K562 (cell line): ENCODE results near the gene UBE2H. TPM values are rescaled to one million over a fixed set of nuclear protein-coding genes. Genes with fewer than 3 reads are reported as not detected.

ENCODE experiments used
- ATAC-seq: fragments of 200-7000 bp; cut with Tn5 transposase; 3 replicates; pipeline ENCODE4 v1.9.1; 2020; ENCODE audit warnings: moderate library complexity
- BruUV-seq: library from RNA; stranded (reverse); fragments of 400-500 nt; replicated peaks from 2 replicates; lab custom pipeline; 2021; lab: Mats Ljungman, UMichigan
- CTCF ChIA-PET: fragments of 300-600 bp; formaldehyde crosslinking; extraction: SDS; loops from one replicate; lab custom pipeline; 2021; ENCODE audit warnings: low intra/inter-chr PET ratio; lab: Yijun Ruan, JAX
- POLR2A ChIA-PET: fragments of 300-600, 350-650 bp; sonication (Branson Sonifier 250); formaldehyde crosslinking; extraction: SDS; loops from one replicate; lab custom pipeline; 2021; ENCODE audit warnings: antibody characterized with exemption, inconsistent platforms; lab: Yijun Ruan, JAX
- DNase-seq, 4 experiments: peaks; one replicate each; pipeline versions ENCODE4 v3.0.0 to v3.0.0-alpha.2; 2011 to 2018; ENCODE audit warnings: low spot score in 3 of 4, mixed read lengths in 3 of 4; ENCODE audit errors: extremely low read depth in 1 of 4
- FAIRE-seq: peaks from 2 replicates; lab custom pipeline; 2011; peaks lifted over from hg19 to GRCh38; lab: Jason Lieb, UNC
- H2AFZ ChIP-seq: 2 replicates; pipeline ENCODE4 v1.6.0; 2011; ENCODE audit warnings: low read depth, low read length, control low read depth, inconsistent platforms
- H3K27ac ChIP-seq: fragments of 200-600 bp; 3 replicates; pipeline ENCODE4 v1.8.0; 2011; ENCODE audit warnings: low read depth, mild to moderate bottlenecking, control low read depth, inconsistent platforms, low read length, moderate library complexity, mixed read lengths; ENCODE audit errors: extremely low read depth
- H3K27me3 ChIP-seq, 2 experiments: fragments of 300-600 bp in 1 of 2; 2 replicates in 1 of 2; 3 replicates in 1 of 2; pipeline versions ENCODE4 v1.6.0 to v1.8.0; 2011; ENCODE audit warnings: inconsistent platforms in 2 of 2, low read length in 2 of 2, mild to moderate bottlenecking in 1 of 2, mixed read lengths in 1 of 2, moderate library complexity in 1 of 2; ENCODE audit not compliant: control insufficient read depth in 2 of 2, insufficient read depth in 2 of 2
- H3K36me3 ChIP-seq: fragments of 300-600 bp; 3 replicates; pipeline ENCODE4 v1.8.0; 2011; ENCODE audit warnings: mild to moderate bottlenecking, low read length, inconsistent platforms; ENCODE audit not compliant: control insufficient read depth, insufficient read depth
- H3K4me1 ChIP-seq, 2 experiments: fragments of 200-600 bp in 1 of 2; replicated peaks in 1 of 2; 2 replicates in 1 of 2; 3 replicates in 1 of 2; pipeline versions ENCODE4 v1.5.1 to v1.8.0; 2011; ENCODE audit warnings: inconsistent platforms in 2 of 2, low read length in 2 of 2, mild to moderate bottlenecking in 1 of 2, mixed read lengths in 1 of 2, moderate library complexity in 1 of 2; ENCODE audit not compliant: control insufficient read depth in 2 of 2, insufficient read depth in 2 of 2
- H3K4me2 ChIP-seq: 2 replicates; pipeline ENCODE4 v1.6.1; 2011; ENCODE audit warnings: low read length, control low read depth, inconsistent platforms, mixed read lengths; ENCODE audit not compliant: insufficient read depth
- H3K4me3 ChIP-seq: fragments of 200-600 bp; sonication (generic), shearing (Covaris generic); 2 replicates; pipeline ENCODE4 v1.5.1; 2016; ENCODE audit warnings: control low read depth, inconsistent platforms
- H3K79me2 ChIP-seq: fragments of 200-600 bp; 3 replicates; pipeline ENCODE4 v1.8.0; 2011; ENCODE audit warnings: low read length, inconsistent platforms; ENCODE audit not compliant: control insufficient read depth, insufficient read depth
- H3K9ac ChIP-seq, 2 experiments: 2 replicates each; pipeline versions ENCODE4 v1.6.0 to v1.6.1; 2011; ENCODE audit warnings: low read depth in 2 of 2, low read length in 2 of 2, control low read depth in 1 of 2, inconsistent platforms in 1 of 2, mild to moderate bottlenecking in 1 of 2, mixed read lengths in 1 of 2; ENCODE audit not compliant: insufficient read depth in 1 of 2
- H3K9me1 ChIP-seq: one replicate; pipeline ENCODE4 v1.6.0; 2011; ENCODE audit warnings: inconsistent platforms, mild to moderate bottlenecking, low read length, moderate library complexity; ENCODE audit not compliant: control insufficient read depth, insufficient read depth
- H3K9me3 ChIP-seq: replicated peaks from 2 replicates; pipeline ENCODE4 v1.5.1; 2011; ENCODE audit warnings: low read depth, low read length, inconsistent platforms; ENCODE audit not compliant: control insufficient read depth, insufficient read depth
- H4K20me1 ChIP-seq: replicated peaks from 2 replicates; pipeline ENCODE4 v1.6.1; 2011; ENCODE audit warnings: low read length, inconsistent platforms, mixed read lengths; ENCODE audit not compliant: control insufficient read depth, insufficient read depth
- CEBPB ChIP-seq: fragments of 450-650 bp; IDR thresholded peaks from 2 replicates; pipeline ENCODE4 v1.6.1; 2016; ENCODE audit warnings: missing genetic modification characterization, missing compliant biosample characterization
- CEBPG ChIP-seq, 3 experiments: fragments of 200-800 bp in 1 of 3; sonication (Bioruptor generic) in 1 of 3; sonication (generic) in 1 of 3; formaldehyde crosslinking in 1 of 3; IDR thresholded peaks in 2 of 3; conservative IDR thresholded peaks in 1 of 3; 2 replicates each; pipeline versions ENCODE4 v1.6.1 to v1.8.0; 2016 to 2022; ENCODE audit warnings: missing compliant biosample characterization in 2 of 3, missing genetic modification characterization in 2 of 3, mild to moderate bottlenecking in 1 of 3, missing genetic modification reagents in 1 of 3
- PHF21A ChIP-seq: fragments of 450-650 bp; IDR thresholded peaks from 2 replicates; pipeline ENCODE4 v1.6.1; 2017; ENCODE audit warnings: low read depth, borderline replicate concordance
- SIN3B ChIP-seq: fragments of 450-650 bp; IDR thresholded peaks from 2 replicates; pipeline ENCODE4 v1.6.1; 2017; ENCODE audit warnings: low read depth, mild to moderate bottlenecking, moderate library complexity
- WGBS: fragments of 100-300 bp; shearing (Covaris generic); methylation state at CpG from one replicate; pipeline ENCODE4 v1.1.6; 2016; ENCODE audit warnings: low coverage, mixed read lengths; ENCODE audit not compliant: insufficient coverage; ENCODE audit errors: missing lambda C conversion rate; 5-methylcytosine and 5-hydroxymethylcytosine counted together
- in situ Hi-C: fragments of 300-500 bp; cut with MboI; formaldehyde crosslinking; loops from 4 replicates; pipeline ENCODE4 v1.15.0; 2018; ENCODE audit warnings: inconsistent platforms, mixed read lengths
- intact Hi-C: fragments of 100-400 bp; cut with micrococcal nuclease; formaldehyde crosslinking; loops from 2 replicates; pipeline ENCODE4 v1.14.2; 2022
- polyA plus RNA-seq, 8 experiments: library from polyadenylated mRNA; depleted of rRNA in 4 of 8; stranded (reverse) in 5 of 8; unstranded in 3 of 8; fragments of >200 nt; fragmentation: Nextera tagmentation in 2 of 8; fragmentation: Illumina TruSeq in 1 of 8; extraction: Ambion mirVana in 2 of 8; extraction: Trizol in 1 of 8; gene quantifications; 2 replicates each; pipeline versions ENCODE4 v1.2.1 to v1.2.3, GENCODE V29; 2011 to 2014; ENCODE audit warnings: inconsistent platforms in 1 of 8, missing spikeins in 1 of 8
- total RNA-seq, 7 experiments: library from RNA; depleted of rRNA in 6 of 7; stranded (reverse); fragments of >200 nt in 6 of 7; fragmentation: Illumina TruSeq in 2 of 7; extraction: Trizol in 2 of 7; gene quantifications; 2 replicates each; pipeline versions ENCODE4 v1.2.1 to v1.2.3, GENCODE V29; 2011 to 2021; ENCODE audit warnings: low replicate concordance in 1 of 7
- TF ChIP-seq, protein P1 (sequence below): fragments of 450-650 bp; conservative IDR thresholded peaks from 2 replicates; pipeline ENCODE4 v1.6.1; 2016; ENCODE audit warnings: missing genetic modification characterization, low read depth, mild to moderate bottlenecking, control low read depth, missing compliant biosample characterization
- TF ChIP-seq, protein P2 (sequence below): fragments of 450-650 bp; IDR thresholded peaks from 2 replicates; pipeline ENCODE4 v1.6.1; 2016

The UBE2H gene
- total and polyA plus RNA-seq, 9 of the 15 experiments (the other 6 are each of a cell fraction or from before 2014, with no cell fraction given): 6.3 to 33.0 (median 13.3) TPM

GRCh38 chr7:129886167-129886817 lies 66.5 kb downstream of the UBE2H start:
- Histone ChIP-seq H3K36me3 (no peaks in the 10 kb centered on the region), H3K9ac (no peak overlapping the region), H3K27ac (no peak overlapping the region), H3K9me3 (no peaks in the 10 kb centered on the region), H3K4me2 (no peak overlapping the region), H2AFZ (no peak overlapping the region), H3K9me1 (no peaks in the 10 kb centered on the region), H3K4me1 (peaks cover 2 to 12% of the 10 kb centered on the region in 2 experiments; a peak in 3 of 5 replicates), H3K27me3 (no peaks in the 10 kb centered on the region), H3K79me2 (no peaks in the 10 kb centered on the region), H3K4me3 (no peak overlapping the region), H4K20me1 (no peaks in the 10 kb centered on the region)
- BruUV-seq: no TSS peak
- DNase-seq (no peak), ATAC-seq (no peak), FAIRE-seq (no peak)
- intact Hi-C loops: no loop called here
- whole genome bisulfite sequencing: 88% methylated on average over 3 of the region's 3 CpGs
- no peak for TF ChIP-seq SIN3B
- no peak for TF ChIP-seq CEBPG (CRISPR knock-in tag; IDR thresholded peaks at IDR 0.05)
- TF ChIP-seq CEBPG (tag; conservative IDR thresholded peaks at IDR 0.05 in 1 of 2, IDR thresholded peaks at IDR 0.05 in 1 of 2): 0 out of 4 replicates have a peak, but pooled peaks of 1 of the 2 experiments have one; percentile 17
- TF ChIP-seq, protein P1, sequence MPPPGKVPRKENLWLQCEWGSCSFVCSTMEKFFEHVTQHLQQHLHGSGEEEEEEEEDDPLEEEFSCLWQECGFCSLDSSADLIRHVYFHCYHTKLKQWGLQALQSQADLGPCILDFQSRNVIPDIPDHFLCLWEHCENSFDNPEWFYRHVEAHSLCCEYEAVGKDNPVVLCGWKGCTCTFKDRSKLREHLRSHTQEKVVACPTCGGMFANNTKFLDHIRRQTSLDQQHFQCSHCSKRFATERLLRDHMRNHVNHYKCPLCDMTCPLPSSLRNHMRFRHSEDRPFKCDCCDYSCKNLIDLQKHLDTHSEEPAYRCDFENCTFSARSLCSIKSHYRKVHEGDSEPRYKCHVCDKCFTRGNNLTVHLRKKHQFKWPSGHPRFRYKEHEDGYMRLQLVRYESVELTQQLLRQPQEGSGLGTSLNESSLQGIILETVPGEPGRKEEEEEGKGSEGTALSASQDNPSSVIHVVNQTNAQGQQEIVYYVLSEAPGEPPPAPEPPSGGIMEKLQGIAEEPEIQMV (tag): no peak
- TF ChIP-seq, protein P2, sequence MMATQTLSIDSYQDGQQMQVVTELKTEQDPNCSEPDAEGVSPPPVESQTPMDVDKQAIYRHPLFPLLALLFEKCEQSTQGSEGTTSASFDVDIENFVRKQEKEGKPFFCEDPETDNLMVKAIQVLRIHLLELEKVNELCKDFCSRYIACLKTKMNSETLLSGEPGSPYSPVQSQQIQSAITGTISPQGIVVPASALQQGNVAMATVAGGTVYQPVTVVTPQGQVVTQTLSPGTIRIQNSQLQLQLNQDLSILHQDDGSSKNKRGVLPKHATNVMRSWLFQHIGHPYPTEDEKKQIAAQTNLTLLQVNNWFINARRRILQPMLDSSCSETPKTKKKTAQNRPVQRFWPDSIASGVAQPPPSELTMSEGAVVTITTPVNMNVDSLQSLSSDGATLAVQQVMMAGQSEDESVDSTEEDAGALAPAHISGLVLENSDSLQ: 0 out of 2 replicates have a peak, but pooled peaks have one; percentile 16
- TF ChIP-seq PHF21A: no peak
- peak; percentile 59 for TF ChIP-seq CEBPB
- CTCF ChIA-PET: no interaction called here
- POLR2A ChIA-PET: interaction anchor here (0.9 kb wide), 1 partner anchor 17 kb away, joined by 3 read pairs; no protein-coding TSS in a partner anchor
- in situ Hi-C loops: no loop called here
